GM19328 (cell line): ENCODE results near the gene HSD17B4.
"Not testable (repeated sequence)": the region's sequence is repeated elsewhere in the genome, so short reads cannot be mapped to it uniquely, and the experiment has no call there.

Experiments used
- ATAC-seq: cut with Tn5 transposase; IDR thresholded peaks from one replicate; pipeline ENCODE4 v1.9.1; 2021; ENCODE audit warnings: mild to moderate bottlenecking, moderate library complexity; ENCODE audit not compliant: unreplicated experiment

Gene HSD17B4

DNA sequence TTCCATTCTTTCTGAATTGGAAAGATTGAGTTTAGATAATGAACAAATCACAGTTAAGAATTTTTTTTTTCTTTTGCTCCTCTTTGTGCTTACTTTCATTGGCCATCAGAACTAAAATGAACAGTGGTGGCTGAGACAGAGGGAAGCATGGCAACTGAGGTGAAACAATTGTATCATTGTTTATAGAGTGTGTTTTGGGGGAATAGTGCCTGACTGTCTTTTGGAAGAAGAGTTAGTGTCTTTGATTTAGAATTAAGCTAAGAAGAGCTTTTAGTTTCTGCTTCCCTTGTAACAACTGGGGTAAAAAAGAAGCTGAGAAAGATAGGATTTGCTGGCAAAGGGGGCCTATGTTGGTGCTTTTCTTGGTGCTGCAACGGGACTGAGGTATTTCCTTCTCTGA is 24.0 kb downstream of the HSD17B4 start:
- ATAC-seq, result no peak

DNA sequence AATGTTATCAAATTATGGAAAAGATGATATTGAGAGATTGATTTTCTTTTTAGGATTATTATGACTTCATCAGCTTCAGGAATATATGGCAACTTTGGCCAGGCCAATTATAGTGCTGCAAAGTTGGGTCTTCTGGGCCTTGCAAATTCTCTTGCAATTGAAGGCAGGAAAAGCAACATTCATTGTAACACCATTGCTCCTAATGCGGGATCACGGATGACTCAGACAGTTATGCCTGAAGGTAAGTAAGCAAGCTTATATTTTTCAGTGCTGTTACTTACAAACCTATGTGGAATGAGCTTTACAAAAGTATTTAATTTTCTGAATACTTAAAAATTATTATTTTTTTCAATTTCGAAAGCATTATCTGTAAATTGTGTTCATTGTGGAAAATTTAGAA is 26.5 kb downstream of the HSD17B4 start:
- no peak for ATAC-seq

GRCh38 chr5:119480629-119481028 is 28.3 kb downstream of the HSD17B4 start:
- not testable (repeated sequence) for ATAC-seq

DNA sequence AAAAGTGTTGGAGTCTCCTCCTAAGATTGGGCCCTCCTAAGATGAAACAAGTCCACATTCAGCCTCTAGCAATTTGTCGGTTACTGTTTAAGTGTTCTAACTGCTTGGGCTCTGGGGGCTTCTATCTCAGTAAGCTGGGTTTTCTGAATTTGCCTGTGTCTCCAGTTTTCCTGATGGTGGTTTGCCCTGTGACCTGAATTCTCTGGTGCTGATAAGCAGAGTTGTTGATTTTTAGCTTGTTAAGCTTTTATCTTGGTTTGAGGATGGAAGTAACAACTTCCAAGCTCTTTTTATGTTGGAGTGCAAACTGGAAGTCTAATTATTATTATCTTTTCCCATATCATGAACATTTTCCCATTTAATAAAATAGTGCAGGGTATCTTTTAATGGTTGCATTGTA is 30.9 kb downstream of the HSD17B4 start:
- no peak for ATAC-seq

DNA sequence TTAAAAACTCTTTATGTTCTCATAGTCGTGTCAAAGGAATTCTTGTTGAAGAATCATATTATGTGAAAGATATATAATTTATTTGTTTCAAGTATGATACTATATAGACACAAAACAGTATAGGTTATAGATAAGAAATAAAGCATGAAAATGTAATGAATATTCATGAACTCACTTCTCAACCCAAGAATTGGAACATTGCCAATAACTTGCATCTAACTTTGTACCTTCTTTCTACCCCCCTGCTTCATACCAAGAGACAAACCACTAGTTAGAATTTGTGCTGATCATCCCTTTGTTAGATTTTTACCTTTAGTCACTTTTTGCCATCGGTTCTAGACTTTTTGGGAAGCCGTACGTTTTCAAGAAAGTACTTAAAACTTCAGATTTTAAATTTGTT is 32.6 kb downstream of the HSD17B4 start:
- no peak for ATAC-seq

DNA sequence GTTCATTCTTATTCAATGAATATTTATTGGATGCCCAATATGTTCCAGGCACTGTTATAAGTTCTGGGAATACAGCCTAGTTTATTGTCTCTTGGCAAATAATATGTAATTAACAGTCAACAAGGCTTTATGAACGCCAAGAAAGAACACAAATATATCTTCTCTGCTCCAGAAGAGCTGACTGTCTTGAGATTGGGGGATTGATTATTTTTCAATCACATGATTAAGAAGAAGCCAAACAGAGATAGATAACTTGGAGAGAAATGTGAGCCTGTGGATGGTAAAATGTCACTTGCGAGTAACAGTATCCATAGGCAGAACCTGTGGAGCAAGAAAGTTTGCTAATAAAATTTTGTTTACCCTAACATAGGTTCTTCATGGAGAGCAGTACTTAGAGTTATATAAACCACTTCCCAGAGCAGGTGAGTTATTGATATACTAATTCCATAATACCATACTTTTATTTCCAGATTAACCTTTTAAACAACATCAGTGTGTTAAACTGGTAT is 49.4 kb downstream of the HSD17B4 start:
- no peak for ATAC-seq

DNA sequence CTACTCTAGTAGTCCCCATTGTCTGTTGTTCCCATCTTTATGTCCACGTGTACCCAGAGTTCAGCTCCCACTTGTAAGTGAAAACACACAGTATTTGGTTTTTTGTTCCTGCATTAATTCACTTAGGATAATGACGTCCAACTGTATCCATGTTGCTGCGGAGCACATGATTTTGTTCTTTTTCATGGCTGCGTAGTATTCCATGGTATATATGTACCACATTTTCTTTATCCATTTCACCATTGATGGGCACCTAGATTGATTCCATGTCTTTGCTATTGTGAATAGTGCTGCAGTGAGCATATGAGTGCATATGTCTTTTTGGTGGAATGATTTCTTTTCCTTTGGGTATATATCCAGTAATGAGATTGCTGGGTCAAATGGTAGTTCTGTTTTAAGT is 51.6 kb downstream of the HSD17B4 start:
- not testable (repeated sequence) for ATAC-seq

DNA sequence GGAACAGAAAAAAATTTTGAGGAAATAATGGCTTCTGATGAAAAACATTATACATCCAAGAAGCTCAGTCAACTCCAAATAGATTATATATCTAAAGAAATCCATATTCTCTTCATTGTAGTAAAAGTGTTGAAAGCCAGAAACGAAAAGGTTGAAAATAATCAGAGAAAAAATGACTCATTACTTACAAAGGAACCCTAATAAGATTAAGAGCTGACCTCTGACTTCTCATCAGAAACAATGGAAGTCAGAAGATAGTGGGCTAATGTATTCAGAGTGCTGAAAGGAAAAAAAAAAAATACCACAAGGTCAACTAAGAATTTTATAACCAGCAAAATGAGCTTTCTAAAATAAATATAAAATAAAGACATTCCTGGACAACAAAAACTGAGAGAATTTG is 60.0 kb downstream of the HSD17B4 start:
- ATAC-seq, result no peak

- no peak for ATAC-seq
These were observed 62.9 kb downstream of the HSD17B4 start for GRCh38 chr5:119515192-119515591.

- ATAC-seq, result not testable (repeated sequence)
These were observed 64.8 kb downstream of the HSD17B4 start for GRCh38 chr5:119517115-119517514.

- ATAC-seq, result no peak
These were observed 68.9 kb downstream of the HSD17B4 start for GRCh38 chr5:119521232-119521631.

DNA sequence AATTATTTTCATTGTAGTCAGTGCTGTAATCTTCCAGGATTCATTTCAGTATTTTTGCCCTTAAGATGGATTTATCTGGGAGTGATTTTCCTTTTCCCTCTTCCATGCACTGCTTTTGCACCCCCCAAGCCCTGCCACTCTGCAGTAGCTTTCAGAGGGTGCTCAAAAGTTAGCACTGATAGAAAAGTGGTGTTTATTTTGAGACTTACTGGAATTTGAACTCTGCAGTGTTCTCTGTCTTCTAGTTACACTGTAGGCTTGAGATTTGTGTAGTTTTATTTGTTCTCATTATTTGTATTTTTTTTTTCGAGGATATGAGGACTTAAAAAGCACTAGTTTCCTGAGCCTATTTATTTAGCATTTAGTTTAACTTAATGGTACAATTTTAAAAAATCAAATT is 70.5 kb downstream of the HSD17B4 start:
- no peak for ATAC-seq

DNA sequence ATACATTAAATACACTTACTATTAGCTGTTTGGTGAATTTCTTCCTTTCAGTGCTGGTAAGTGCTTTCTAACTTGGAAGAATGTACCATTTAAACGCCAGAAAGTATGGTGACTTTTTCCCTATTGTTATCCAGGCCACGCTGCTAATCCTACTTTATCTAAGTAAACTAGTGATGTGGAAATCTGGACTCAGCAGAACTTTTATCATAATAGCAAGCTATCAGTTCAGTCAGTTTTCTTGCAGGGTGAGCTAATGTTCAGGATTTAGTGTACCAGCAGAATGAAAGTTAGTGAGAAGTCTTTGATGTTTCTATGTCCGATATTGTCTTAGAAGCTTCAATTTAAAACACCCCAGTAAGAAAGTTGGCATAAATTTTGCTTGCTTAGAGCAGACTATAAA is 72.2 kb downstream of the HSD17B4 start:
- ATAC-seq, result no peak

DNA sequence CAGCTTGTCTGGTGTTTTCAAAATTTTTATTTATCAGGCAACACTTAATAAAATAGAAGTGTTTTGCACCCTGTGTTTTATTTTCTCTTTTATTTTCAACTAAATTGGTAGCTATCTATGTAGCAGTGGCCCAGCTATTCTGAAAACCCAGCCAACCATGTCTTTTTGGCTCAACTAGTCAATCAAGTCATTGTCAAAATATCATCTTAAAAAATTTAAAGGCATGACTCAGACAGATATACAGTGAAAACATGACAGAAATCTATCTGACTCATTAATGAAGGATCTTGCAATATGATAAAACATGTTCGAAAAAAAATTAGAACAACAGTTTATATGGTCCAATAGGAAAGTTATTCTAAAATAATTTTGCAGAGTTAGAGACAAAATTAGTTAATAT is 75.1 kb downstream of the HSD17B4 start:
- no peak for ATAC-seq

DNA sequence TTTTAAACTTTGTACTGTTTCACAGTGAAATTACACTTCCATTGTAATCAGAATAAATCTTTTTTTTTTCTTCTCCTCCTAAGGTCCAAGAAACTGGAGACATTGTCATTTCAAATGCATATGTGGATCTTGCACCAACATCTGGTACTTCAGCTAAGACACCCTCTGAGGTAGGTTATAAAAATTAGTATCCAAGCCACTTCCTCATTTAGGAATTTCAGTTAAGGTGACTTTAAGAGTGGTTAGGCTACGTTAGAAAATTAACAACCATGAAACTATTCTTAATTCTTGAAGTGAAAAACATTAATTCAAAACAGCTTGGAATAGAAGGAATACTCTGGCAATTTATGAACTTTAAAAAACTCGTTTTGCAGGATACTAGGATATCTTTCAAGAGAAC is 77.5 kb downstream of the HSD17B4 start:
- ATAC-seq, result no peak

GRCh38 chr5:119532637-119533036 is 80.3 kb downstream of the HSD17B4 start:
- ATAC-seq, result no peak

DNA sequence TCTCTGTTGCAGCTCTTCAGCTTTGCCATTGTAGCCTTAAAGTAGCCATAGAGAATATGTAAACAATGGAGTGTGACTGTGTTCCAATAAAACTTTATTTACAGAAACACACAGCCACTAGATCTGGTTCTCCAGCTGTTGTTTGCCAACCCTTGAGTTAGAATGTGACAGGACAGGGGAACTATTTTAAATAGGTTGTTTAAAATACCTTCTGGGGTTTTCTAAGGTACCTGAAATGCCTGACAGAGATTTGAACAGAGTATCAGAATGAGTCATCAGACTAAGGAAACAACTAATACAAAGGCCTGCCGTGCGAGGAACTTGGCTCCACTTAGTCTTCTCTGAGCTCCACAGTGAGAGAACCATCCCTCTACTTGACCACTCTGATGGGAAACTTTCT is 85.4 kb downstream of the HSD17B4 start:
- ATAC-seq, result peak; percentile 99

DNA sequence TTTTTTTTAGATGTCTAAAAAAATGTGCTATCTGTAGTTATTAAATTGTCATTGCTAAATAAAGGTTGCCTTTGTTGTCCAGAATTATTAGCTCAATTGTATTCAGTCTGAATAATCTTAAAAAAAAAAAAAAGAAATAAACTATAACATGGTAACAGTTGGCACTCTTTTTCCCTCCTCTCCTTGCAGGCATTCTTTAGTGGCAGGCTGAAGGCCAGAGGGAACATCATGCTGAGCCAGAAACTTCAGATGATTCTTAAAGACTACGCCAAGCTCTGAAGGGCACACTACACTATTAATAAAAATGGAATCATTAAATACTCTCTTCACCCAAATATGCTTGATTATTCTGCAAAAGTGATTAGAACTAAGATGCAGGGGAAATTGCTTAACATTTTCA is 89.4 kb downstream of the HSD17B4 start:
- no peak for ATAC-seq

GRCh38 chr5:119551819-119552218 is 99.5 kb downstream of the HSD17B4 start:
- no peak for ATAC-seq

GRCh38 chr5:119554597-119554996 is 102.3 kb downstream of the HSD17B4 start:
- no peak for ATAC-seq

DNA sequence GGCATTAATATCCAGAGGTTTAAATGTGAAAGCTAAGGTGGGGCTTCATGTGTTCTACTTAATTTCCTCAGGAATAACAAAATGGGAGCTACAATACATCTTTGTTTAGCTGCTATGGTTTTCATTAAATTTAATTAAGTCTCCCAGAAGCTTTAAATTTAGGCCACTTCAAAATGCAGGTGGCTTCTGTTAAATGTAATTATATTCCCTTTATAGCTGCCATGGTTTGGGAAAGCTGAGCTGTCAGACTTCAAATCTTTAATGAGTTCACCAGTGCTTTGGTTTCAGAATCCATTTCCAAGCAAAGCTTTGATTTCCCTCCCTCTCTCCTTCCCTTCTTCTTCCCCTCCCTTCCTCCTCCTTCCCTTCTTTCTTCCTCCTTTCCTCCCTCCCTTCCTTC is 118.6 kb downstream of the HSD17B4 start:
- ATAC-seq, result no peak

GRCh38 chr5:119578937-119579336 is 126.6 kb downstream of the HSD17B4 start:
- ATAC-seq, result peak; percentile 63

GRCh38 chr5:119582987-119583386 is 130.7 kb downstream of the HSD17B4 start:
- no peak for ATAC-seq

GRCh38 chr5:119583684-119584083 is 131.4 kb downstream of the HSD17B4 start:
- ATAC-seq, result peak; percentile 69
